Suppressor macrophage treated with lipopolysaccharide for 4 hours (primary cell): ENCODE results near the gene FRK.
"Not testable (repeated sequence)": the region's sequence is repeated elsewhere in the genome, so short reads cannot be mapped to it uniquely, and the experiment has no call there.

Experiments
- DNase-seq: peaks from one replicate; pipeline ENCODE4 v3.0.0-alpha.2; 2020

FRK gene

GRCh38 chr6:116073765-116074440 is 13.2 kb upstream of the FRK start:
- no peak for DNase-seq

- no peak for DNase-seq
These were observed 11.7 kb upstream of the FRK start for GRCh38 chr6:116072368-116072767.

GRCh38 chr6:116070616-116071389 is 10.1 kb upstream of the FRK start:
- no peak for DNase-seq

GRCh38 chr6:116070101-116070500 is 9.4 kb upstream of the FRK start:
- DNase-seq, result no peak

DNA sequence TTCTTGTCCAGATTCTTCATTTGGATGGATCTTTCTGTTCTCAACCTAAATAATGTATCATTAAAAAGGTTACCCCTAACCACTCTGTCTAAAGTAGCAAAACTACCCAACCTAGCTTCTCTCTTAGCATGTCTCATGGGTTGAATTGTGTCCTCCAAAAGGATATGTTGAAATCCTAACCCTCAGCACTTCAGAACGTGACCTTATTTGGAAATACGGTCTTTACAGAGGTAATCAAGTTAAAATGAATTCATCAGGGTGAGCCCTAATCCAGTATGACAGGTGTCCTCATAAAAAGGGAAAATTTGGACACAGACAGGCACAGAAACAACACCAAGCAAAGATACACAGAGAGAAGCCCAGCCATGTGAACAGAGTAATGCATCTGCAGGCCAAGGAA is 6.1 kb upstream of the FRK start:
- DNase-seq, result no peak

DNA sequence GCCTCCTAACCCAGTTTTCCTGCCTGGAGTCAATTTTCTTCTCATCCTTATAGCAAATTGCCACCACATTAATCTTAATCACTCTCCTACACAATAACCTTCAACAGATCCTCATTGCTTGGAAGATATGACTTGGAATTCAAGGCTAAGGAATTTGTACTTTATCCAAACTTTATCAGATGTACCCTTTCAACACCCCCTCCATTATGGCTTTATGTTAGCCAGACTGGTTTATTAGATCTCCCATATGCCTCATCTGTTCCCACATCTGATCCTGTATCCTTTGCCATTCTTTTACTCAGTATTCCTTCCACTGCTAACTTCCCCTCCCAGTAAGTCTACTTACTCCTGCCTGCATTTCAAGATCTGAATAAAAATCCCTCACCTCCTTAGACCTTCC is 4.0 kb upstream of the FRK start:
- DNase-seq, result no peak

DNA sequence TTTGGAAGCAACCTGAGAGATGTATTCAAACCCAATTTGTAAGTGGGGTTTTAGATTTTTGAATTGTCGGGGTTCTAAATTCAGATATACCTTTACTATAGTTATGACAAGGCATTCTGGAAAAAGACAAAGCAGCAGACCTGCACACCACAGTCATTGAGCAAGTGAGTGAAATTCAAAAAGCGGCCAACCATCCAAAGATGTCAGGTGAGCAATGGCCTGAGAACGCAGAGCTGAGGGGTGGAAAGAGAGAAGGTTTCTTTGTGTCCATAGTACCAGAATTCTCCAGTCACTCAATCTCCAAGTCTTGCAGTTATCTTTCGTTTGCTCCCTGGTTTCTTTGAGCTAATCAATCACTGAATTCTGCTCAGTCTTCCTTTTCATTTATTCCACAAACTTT is 1.8 kb upstream of the FRK start:
- no peak for DNase-seq

GRCh38 chr6:116059713-116060571 is 749 bp downstream of the FRK start:
- peak; percentile 15 for DNase-seq

DNA sequence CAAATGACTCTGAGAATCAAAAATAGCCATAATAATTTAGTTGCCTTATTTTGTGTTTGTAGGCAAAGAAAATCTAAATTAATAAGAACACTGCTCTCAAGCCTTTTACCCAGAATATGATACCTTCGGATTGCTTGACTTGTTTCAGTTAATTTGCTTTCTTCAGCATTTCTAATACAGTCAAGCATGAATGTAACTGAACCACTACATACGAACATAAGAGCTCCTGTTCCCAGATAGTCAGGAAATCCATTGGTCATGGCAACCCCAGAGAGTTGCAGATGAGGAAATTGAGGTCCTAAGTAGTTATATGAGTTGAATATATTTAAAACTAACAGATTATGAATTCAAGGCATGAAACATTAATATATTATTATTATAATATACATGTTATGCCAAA is 2.9 kb downstream of the FRK start:
- no peak for DNase-seq

DNA sequence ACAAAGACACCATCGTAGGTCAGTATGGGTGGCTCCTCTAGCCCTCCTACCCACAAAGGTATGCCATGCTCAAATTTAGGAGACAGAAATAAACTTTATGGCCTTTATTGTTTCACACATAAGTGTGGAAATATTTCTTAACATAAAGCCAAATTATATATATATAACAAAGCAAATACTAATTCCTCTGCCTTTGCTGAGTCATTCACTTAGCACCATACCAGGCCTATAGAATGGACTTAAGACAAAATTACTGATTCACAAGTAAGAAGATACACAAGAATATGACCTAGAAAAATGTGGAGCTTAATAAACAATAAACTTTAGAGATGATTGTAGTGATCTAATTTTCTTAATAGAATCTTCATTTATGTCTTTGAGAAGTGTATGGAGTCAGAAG is 5.2 kb downstream of the FRK start:
- no peak for DNase-seq

- DNase-seq, result no peak
These were observed 9.4 kb downstream of the FRK start for GRCh38 chr6:116051244-116051643.

DNA sequence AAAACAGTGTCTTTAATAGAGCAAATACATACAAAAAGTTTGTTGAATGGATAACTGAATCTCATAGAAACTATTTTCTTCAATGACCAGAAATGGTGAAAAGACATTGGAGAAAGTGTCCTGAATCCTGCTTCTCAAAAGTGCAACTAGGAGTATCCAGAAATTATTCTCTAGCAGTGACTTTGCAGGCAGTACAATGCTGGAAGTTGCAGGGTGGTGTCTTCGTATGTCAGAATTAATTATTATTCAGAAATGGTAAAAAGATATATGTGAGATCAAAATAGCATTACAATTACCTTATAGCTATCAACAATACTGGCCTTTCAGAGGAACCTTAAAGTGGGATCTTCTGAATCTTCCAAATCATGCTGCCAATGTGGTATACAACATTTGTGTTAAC is 10.0 kb downstream of the FRK start:
- no peak for DNase-seq

GRCh38 chr6:116049321-116049720 is 11.4 kb downstream of the FRK start:
- DNase-seq, result no peak

DNA sequence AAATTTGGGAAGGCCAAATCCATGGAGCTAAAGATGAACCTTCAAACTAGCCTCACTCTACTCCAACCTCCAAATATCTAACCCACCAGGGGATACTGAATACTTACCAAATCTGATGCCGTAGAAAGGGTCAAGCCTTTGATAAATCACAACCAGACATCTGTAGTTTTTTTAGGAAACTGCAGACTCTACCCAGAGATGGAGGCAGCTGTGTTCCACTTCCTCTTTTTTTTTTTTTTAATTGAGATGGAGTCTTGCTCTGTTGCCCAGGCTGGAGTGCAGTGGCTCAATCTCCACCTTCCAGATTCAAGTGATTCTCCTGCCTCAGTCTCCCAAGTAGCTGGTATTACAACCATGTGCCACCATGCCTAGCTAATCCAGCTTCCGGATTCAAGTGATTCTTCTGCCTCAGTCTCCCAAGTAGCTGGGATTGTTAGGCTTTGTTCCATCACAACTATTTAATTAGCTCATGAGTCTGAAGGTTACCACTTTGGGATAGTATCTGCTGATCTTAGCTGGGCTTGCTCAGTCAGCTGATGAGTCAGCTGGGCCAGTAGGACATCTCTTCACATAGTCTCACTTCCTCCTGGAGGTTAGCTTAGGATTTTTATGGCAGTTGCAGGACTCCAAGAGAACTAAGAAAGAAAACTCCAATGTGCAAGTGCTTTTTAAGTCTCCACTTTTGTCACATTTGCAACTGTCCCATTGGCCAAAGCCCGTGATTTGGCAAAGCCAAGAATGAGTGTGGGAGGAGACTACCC is 13.3 kb downstream of the FRK start:
- peak; percentile 67 for DNase-seq

- DNase-seq, result no peak
These were observed 14.0 kb downstream of the FRK start for GRCh38 chr6:116046737-116047136.

DNA sequence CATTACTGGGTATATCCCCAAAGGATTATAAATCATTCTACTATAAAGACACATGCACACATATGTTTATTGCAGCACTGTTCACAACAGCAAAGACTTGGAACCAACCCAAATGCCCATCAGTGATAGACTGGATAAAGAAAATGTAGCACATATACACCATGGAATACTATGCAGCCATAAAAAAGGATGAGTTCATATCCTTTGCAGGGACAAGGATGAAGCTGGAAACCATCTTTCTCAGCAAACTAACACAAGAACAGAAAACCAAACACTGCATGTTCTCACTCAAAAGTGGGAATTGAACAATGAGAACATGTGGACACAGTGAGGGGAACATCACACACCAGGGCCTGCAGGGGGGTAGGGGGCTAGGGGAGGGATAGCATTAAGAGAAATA is 14.4 kb downstream of the FRK start:
- not testable (repeated sequence) for DNase-seq

- DNase-seq, result no peak
These were observed 18.8 kb downstream of the FRK start for GRCh38 chr6:116041934-116042333.

GRCh38 chr6:116040993-116041392 is 19.7 kb downstream of the FRK start:
- DNase-seq, result no peak

GRCh38 chr6:116036885-116037284 is 23.8 kb downstream of the FRK start:
- DNase-seq, result no peak

DNA sequence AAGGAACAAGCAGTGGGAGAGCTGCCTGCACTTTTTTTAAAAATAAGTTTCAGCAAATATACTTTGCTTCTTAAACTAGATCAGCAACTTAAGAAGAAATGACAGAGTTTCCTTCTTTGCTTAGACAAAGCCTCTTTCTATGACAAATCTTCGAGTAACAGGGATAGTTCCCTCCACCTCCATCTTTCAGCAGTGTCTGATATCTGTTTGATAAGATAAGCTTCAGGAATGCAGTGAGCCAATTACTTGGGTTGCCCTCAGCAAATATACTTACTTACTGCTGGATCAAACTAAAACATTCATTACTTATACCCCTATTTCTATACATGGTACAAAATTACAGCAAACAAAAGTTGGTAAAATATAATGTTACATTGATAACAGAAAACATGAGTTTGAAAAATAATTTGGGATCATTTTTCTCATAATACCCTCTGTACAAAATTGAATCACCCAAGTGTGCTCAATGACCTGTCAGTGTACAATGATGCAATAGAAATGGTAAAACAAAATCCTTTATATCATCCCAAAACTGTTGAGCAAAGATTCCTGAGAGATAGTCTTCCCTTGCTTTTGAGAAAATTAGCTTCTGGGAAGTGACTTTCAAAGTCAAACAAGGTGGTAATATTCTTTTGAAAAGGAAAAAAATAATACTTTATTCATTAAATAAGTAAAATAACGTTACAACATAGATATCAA is 24.5 kb downstream of the FRK start:
- no peak for DNase-seq

- DNase-seq, result no peak
These were observed 25.1 kb downstream of the FRK start for GRCh38 chr6:116035616-116036015.

GRCh38 chr6:116034327-116034726 is 26.4 kb downstream of the FRK start:
- DNase-seq, result no peak
